HEK293 (cell line): ENCODE measurements around the gene VSIR.

Experiments used
- CTCF ChIP-seq: fragments of 450-650 bp; formaldehyde crosslinking; IDR thresholded peaks from 2 replicates; pipeline ENCODE4 v1.5.1; 2016; ENCODE audit warnings: missing biosample characterization, missing genetic modification characterization
- ZNF530 ChIP-seq: fragments of 450-650 bp; formaldehyde crosslinking; IDR thresholded peaks from 2 replicates; pipeline ENCODE4 v1.5.1; 2016; ENCODE audit warnings: low read depth, missing biosample characterization, missing genetic modification characterization

GRCh38 chr10:71804077-71804476 lies 30.8 kb upstream of the VSIR start:
- no peak for TF ChIP-seq ZNF530 (tag by site-specific recombination)
- TF ChIP-seq CTCF: no peak
